ENCODE data around the gene CDHR5. TPM values are rescaled to one million over a fixed set of nuclear protein-coding genes. Genes with fewer than 3 reads are reported as not detected.

CDHR5 gene, protein sequence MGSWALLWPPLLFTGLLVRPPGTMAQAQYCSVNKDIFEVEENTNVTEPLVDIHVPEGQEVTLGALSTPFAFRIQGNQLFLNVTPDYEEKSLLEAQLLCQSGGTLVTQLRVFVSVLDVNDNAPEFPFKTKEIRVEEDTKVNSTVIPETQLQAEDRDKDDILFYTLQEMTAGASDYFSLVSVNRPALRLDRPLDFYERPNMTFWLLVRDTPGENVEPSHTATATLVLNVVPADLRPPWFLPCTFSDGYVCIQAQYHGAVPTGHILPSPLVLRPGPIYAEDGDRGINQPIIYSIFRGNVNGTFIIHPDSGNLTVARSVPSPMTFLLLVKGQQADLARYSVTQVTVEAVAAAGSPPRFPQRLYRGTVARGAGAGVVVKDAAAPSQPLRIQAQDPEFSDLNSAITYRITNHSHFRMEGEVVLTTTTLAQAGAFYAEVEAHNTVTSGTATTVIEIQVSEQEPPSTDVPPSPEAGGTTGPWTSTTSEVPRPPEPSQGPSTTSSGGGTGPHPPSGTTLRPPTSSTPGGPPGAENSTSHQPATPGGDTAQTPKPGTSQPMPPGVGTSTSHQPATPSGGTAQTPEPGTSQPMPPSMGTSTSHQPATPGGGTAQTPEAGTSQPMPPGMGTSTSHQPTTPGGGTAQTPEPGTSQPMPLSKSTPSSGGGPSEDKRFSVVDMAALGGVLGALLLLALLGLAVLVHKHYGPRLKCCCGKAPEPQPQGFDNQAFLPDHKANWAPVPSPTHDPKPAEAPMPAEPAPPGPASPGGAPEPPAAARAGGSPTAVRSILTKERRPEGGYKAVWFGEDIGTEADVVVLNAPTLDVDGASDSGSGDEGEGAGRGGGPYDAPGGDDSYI
- under 0.01 and 3.9 TPM in 2 replicates for total RNA-seq

DNA sequence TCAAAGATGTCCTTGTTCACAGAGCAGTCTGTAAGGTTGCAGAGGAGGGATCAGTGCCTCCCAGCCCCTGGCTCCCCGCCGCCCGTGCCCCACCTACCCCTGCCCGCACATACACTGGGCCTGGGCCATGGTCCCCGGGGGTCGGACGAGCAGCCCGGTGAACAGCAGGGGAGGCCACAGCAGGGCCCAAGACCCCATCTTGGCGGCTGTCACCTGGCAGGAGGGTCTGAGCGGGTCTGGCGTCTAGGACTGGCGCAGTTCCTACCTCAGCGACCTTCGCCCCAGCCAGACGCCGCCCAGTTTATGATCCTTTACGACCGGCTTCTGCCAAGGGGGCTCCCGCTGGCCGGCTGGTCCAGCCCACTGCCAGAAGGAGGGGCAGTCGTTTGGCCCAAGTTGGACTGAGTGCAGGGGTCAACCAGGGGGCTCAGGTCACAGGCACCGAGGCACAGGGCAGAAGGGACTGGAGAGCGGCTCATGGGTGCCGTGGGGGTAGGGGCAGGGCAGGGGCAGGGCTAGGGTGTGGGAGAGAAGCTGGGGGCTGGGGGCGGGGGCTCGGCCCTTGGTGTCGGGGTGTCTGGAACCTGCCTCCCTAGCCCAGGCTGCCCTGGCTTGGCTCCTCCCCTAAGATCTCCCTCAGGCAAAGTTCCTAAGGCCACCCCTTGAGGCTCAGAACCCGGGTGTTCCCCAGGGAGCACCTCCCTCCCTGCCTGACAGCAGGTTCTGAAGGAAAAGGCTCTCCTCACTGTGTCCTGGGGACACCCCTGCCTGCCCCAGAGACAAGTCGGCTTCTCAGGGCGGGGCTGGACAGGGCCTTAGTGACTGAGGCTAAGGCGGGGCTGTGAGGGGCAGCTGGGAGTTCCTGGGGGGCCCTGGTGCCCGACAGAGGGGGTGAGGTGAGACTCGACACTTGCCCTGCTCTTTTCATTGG is at the start of gene CDHR5:
CDHR5 (minus strand) TSS at position 251 of the 931 bp plus-strand sequence; CDS start at position 198, 53 bp downstream.

DNA sequence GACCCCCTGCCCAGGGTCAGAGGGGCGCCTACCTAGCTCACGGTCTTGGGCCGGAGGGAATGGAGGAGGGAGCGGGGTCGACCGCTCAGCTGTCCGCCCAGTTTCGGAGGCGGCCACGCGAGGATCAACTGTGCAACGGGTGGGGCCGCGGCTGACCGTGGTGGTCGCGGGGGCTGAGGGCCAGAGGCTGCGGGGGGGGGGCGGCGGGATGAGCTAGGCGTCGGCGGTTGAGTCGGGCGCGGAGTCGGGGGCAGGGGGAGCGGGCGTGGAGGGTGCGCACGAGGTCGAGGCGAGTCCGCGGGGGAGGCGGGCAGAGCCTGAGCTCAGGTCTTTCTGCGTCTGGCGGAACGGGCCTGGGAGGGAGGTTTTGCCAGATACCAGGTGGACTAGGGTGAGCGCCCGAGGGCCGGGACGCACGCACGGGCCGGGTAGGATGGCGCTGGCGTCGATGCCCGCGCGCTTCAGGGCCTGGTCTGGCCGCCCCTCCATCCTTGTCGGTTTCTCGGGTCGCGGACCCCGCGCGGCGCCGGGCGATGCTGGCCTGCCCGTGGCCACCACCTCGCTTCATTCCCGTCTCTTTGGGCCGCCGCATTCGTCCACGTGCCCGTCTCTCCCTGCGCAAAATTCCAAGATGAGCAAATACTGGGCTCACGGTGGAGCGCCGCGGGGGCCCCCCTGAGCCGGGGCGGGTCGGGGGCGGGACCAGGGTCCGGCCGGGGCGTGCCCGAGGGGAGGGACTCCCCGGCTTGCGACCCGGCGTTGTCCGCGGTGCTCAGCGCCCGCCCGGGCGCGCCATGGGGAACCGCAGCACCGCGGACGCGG is 12.0 kb upstream of the CDHR5 start, which contains the start of gene DRD4:
DRD4 (plus strand) TSS at position 759 of the 822 bp plus-strand sequence; CDS start at position 795, 36 bp downstream.

DNA sequence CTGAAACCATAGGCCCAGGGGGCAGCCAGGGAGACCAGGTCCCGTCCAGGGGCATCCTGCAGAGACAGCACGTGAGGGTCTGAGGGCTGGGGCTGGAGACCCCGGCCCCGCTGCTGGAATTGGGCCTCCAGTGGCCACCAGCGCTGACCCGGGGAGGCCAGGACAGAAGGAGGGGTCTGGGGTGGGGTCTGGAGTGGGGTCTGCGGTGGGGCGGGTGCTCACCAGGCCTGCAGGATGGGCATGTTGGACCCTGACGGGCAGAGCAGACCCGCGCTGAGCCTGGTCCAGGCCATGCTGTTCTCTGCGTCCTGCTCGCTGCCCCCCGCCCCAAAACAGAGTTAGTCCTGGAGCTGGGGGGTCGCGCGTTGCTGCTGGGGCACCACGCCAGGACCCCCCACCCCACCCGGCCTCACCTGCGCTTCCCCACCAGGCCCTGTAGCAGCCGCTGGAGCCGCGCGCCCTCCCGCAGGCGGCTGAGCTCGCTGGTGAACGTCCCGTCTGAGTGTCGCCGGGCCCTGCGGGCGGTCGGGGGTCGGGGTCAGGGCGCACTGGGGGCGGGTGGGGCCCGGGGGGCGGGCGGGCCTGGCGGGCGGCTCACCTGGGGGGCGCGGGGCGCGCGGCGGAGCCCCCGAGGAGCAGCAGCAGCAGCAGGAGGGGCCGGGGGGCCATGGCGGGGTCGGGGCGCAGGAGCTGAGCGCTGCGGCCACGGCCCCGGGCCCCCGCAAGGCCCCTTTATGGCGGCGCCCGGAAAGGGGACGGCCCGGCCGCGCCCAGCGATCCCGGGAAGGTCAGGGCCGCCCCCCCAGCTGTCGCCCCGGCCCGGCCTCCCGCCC is 1.9 kb upstream of the CDHR5 start, which contains the start of gene SCT:
SCT (minus strand) TSS at position 707 of the 833 bp plus-strand sequence; CDS start at position 669, 38 bp downstream.

DNA sequence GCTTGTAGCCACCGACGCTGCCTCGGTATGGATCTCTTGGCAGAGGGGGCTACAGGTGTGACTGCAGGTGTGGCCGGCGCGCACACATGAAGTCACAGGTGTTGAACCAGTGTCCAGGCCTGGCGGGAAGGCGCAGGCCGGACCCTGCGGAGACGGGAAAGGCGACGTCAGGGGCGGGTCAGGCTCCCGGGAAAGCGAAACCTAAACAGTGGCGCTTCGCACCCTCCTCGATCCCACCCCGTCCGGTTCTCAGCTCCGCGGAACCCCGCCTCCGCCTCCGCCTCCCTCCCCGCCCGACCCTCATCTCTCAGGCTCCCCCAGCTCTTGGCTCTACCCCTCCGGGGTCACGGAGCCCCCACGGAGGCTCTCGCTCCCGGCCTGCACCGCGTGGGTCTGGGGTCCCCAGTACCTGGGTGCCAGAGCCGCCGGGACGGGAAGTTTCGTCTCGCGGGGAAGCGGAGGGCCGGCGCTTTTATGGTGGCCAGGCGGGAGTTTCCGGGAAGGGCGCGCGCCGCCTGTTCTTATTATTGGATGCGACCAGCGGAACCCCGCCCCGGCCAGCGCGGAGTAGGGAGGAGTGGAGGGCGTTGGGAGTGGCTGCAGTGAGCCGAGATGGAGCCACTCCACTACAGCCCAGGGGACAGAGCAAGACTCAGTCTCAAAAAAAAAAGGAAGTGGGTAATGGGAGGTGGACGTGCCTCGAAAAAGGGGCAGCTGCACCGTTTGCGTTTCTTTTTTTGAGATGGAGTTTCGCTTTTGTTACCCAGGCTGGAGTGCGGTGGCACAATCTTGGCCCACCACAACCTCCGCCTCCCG is 9.0 kb downstream of the CDHR5 start, which contains the start of gene IRF7:
IRF7 (minus strand) TSS at position 447 of the 816 bp plus-strand sequence. CDS start 586 bp downstream, outside the sequence.

DNA sequence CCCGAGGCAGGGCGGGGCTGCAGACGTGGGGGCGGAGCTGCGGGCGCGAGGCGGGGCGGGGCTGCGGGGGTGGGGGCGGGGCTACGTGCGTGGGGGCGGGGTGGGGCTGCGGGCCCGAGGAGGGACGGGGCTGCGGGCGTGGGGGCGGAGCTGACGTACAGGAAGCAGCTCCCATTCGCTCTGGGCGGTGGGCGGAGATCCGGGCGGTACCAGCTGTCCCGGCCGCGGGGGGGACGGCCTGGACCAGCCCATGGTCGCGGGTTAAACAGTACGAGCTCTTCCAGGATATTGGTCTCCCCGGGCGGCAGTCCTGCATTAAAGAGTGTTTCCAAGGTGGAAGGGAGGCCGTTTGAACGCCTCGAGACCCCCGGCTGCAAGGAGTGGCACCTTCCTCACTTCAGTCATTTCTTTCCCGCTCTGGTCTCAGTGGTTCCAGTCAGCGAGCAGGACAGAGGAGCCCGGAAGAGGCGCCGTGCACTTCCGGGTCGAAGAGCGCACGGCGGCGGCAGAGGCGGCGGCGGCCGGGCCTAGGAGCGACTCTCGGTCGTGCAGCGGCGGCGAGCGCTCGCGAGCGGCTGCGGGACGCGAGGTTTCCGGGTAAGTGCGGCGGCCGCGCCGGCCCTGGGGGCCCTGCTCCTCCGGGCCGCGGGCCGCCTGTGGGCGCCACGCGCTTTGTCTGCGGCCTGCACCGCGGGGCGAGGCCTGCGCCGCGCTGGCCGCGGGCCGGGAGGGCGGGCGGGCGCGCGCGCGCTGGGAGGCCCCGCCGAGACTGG is 48.6 kb downstream of the CDHR5 start, which contains the start of gene PHRF1:
PHRF1 (plus strand) TSS at position 475 of the 773 bp plus-strand sequence. CDS start 5,043 bp downstream, outside the sequence.

Other genes starting within 250 kb of the CDHR5 start
- gene PKP3, start 230.7 kb downstream of the CDHR5 start, total RNA-seq = 3.3 and 8.2 TPM in 2 replicates
- 48.6 and 96.8 TPM in 2 replicates for gene SIGIRR, start 210.0 kb downstream of the CDHR5 start, total RNA-seq
- gene ANO9, start 182.9 kb downstream of the CDHR5 start, total RNA-seq = 3.1 and 15.8 TPM in 2 replicates
- 46.6 and 69.7 TPM in 2 replicates for gene PTDSS2, start 174.7 kb downstream of the CDHR5 start, total RNA-seq
- gene RNH1, start 117.7 kb downstream of the CDHR5 start, total RNA-seq = 265 and 319 TPM in 2 replicates
- gene HRAS, start 89.4 kb downstream of the CDHR5 start, total RNA-seq = 42.5 and 64.7 TPM in 2 replicates
- gene LRRC56, start 87.4 kb downstream of the CDHR5 start, total RNA-seq = 0.33 and 2.3 TPM in 2 replicates
- gene LMNTD2, start 64.2 kb downstream of the CDHR5 start, total RNA-seq = 0.65 and 7.2 TPM in 2 replicates
- 63.9 and 121 TPM in 2 replicates for gene RASSF7, start 64.0 kb downstream of the CDHR5 start, total RNA-seq
- 25.1 and 25.4 TPM in 2 replicates for gene PHRF1, start 48.5 kb downstream of the CDHR5 start, total RNA-seq
- 24.3 and 35.4 TPM in 2 replicates for gene IRF7, start 9.0 kb downstream of the CDHR5 start, total RNA-seq
- 3.5 TPM in 1 of 2 replicates, not detected in the other for gene SCT, start 2.2 kb upstream of the CDHR5 start, total RNA-seq
- not detected in 2 replicates for gene DRD4, start 12.3 kb upstream of the CDHR5 start, total RNA-seq
- 52.5 and 78.3 TPM in 2 replicates for gene DEAF1, start 70.3 kb upstream of the CDHR5 start, total RNA-seq
- 12.2 and 45.6 TPM in 2 replicates for gene TMEM80, start 70.9 kb upstream of the CDHR5 start, total RNA-seq
- gene EPS8L2, start 81.3 kb upstream of the CDHR5 start, total RNA-seq = 104 and 173 TPM in 2 replicates
- gene TALDO1, start 122.5 kb upstream of the CDHR5 start, total RNA-seq = 179 and 256 TPM in 2 replicates
- gene GATD1, start 152.5 kb upstream of the CDHR5 start, total RNA-seq = 36.2 and 64.3 TPM in 2 replicates
- gene CEND1, start 165.1 kb upstream of the CDHR5 start, total RNA-seq = 0.38 TPM in 1 of 2 replicates, not detected in the other
- gene SLC25A22, start 173.3 kb upstream of the CDHR5 start, total RNA-seq = 16.7 and 25.6 TPM in 2 replicates
- 17.7 and 21.0 TPM in 2 replicates for gene PIDD1, start 180.3 kb upstream of the CDHR5 start, total RNA-seq
- 1,149 and 1,462 TPM in 2 replicates for gene RPLP2, start 185.0 kb upstream of the CDHR5 start, total RNA-seq
- gene PNPLA2, start 194.0 kb upstream of the CDHR5 start, total RNA-seq = 26.4 and 49.6 TPM in 2 replicates
- 5.7 and 20.4 TPM in 2 replicates for gene CRACR2B, start 203.0 kb upstream of the CDHR5 start, total RNA-seq
- gene CD151, start 208.0 kb upstream of the CDHR5 start, total RNA-seq = 919 and 948 TPM in 2 replicates
- 256 and 373 TPM in 2 replicates for gene POLR2L, start 217.6 kb upstream of the CDHR5 start, total RNA-seq
- gene TSPAN4, start 217.9 kb upstream of the CDHR5 start, total RNA-seq = 167 and 224 TPM in 2 replicates

All from mesangial cell (primary cell).